Measurements from ENCODE around the gene PPM1L.
A peak's percentile ranks its signal among the peaks of the same experiment; 100 is the strongest.

The PPM1L gene

DNA sequence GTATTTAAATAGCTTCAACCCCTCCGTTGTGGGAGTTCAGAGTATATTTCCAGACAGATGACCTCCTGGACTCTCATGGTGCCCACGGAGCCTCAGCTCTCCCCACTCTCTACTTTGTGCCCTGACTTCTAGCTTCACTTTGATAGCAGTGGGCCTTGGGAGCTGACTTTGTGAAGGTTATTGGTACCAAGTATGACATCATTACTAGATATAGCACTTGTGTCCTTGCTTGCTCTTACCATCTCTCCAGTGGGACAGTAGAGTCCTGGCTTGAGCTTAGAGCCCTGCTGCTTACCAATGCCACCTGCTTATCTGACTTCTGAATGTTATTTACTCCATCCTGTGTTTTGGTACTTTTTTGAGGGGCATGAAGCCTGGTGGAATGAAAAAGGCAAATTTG, 53.4 kb downstream of the PPM1L start:
- DNase-seq = no peak

DNA sequence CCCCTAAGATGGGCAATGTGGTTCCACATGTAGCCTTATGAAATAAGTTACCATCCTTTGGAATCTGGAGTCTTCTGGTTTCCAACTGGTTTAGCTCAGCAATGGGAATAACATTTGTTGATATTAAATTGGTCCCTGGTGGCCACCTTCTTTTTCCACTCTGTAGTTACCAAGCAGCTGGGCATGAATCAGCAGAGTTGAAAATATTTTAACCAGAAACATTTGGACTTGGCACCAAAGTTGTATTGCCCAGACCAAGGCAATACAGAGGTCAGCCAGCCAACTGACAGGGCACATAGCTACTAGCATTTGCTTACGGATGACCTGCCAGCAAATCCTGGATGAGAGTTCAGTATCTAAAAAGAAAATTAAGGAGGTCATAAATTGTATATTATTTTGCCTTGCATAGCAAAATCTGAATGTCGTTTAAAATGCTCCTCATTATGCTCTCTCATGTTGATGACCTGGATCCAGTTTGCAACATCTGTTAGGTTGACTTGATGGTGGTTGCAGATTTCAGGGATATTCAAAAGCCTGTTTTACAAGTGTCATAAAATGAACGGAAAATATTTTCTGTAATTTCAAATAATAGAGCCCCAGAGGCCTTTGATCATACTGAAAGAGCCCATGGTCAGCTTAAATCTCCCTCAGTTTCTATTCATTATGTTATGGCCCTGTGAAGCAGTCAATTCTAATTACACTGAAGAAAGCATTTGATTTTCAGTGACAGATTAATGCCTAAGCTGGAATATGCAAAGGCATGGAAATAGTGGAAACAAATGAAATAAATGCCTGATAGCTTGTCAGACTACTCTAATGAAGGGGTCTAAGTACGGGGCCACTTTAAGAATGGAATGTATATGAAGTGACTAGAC, 54.6 kb downstream of the PPM1L start:
- DNase-seq = no peak

DNA sequence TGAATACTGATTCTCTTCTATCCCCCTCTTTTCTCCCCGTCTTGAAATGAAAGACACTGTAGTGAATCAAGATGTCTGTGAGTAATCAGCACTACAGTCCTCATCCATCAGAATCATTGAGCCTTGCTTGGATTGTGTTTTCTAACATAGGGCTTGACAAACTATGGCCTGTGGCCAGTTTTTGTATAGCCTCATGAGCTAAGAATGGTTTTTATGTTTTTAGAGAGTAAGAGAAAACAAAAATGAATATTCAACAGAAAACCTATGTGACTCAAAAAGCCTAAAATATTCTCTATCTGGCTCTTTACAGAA, 55.2 kb downstream of the PPM1L start:
- no peak for DNase-seq

DNA sequence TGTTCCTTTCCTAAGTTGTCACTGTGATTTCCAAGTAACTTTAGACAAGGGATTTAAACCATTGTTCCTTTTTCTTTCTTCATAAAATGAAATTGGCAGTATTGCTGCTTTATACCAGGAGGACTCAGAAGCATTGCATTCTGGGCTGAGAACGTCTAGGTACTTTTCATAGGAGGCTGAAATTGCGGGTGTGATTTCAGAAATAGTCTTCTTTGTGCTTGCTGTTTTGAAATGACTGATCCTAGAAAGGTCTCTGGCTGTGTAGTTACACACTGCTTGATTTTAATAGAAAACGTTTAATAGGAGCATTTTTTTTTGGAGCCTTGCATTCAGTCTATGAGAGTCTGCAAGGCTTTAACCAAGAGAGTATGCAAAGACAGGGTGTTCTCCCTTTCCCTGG, 56.3 kb downstream of the PPM1L start:
- DNase-seq = no peak

DNA sequence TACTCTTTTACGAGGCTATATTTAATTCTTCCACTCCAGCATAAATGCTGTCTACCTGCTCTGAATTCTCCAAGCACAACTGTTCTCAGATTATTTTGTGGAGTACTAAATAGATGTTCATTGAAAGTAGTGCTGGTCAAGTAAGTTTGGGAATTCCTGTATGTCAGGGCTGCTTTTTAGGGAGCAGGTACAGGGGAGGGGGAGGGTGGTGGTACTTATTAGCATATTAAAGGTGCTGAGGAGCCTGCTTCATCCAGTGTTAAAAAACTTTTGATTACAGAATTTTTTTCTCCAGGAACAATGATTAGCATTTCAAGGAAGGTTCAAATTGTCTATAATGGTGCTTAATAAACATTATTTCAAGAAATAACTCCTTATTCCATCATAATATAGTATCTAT, 59.2 kb downstream of the PPM1L start:
- no peak for DNase-seq

DNA sequence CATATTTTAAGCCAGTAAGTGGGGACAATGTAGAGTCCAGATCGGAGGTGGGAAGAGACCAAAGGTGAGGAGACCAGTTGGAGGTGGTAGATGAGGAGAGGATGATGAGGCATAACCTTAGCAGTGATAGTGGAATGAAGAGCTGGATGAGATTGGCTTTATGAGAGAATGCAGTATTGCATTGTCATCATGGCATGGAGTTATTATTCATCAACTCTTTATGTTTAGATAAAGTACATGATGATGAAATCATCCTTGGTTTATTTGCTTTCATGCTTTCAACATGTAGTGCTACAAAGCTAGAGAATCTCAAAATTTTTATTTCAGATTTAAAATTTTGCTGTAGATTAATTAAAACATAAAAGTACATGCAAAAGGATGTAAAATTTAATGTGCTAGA, 64.0 kb downstream of the PPM1L start:
- no peak for DNase-seq

DNA sequence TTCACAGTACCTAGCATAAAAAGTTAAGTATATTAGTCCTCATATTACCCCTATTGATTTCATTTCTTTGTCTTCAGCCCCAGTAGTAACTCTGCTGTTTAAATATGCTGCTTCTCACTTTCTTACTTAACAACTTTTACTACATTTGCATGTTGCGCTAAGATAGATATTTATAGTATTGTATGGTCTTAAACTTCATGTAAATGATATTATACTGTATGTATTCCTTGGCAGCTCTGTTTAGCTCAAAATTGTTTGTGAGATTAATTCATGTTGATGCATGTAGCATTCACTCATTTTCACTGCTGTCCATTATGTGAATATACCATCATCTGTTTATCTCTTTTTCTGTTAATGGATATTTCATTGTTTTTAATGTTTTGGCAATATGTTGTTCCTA, 64.4 kb downstream of the PPM1L start:
- DNase-seq = no peak

DNA sequence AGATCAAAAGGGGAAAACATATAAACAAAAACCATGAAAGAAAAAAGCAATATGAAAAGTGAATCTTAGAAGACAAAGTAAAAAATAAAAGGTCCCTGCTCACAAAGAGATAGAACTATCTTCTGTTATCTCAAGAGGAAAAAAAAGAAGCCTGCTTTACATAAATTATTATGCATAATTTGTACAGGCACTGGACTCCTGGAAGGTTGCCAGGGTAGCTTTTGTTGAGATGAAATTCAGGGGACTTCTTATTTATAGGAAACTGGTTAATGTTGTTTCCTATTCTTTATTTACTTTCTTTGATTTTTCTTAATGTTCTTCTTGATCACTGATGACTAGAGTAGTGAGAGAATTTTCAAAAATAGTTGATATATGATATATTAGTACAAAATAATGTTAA, 66.9 kb downstream of the PPM1L start:
- no peak for DNase-seq

DNA sequence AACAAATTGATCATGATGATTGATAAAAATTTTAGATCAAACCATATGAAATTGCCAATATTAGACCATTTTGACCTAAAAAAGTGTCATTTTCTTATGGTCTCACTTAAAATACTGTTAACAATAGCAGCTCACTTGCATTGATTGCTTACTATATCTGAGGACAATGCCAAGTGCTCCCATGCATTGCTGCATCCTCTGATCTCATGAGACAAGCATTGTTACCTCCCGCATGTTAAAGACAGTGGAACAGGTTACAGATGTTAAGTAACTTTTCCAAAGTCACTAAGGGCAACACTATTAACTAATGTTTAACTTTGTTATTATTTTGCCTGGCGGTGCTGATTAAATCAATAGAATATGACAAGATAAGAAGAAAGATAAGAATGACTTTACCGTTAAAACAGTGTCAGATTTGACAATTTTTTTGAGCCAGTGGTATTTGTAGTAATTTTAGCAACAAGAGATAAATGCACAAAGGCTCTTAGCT, 69.3 kb downstream of the PPM1L start:
- no peak for DNase-seq

DNA sequence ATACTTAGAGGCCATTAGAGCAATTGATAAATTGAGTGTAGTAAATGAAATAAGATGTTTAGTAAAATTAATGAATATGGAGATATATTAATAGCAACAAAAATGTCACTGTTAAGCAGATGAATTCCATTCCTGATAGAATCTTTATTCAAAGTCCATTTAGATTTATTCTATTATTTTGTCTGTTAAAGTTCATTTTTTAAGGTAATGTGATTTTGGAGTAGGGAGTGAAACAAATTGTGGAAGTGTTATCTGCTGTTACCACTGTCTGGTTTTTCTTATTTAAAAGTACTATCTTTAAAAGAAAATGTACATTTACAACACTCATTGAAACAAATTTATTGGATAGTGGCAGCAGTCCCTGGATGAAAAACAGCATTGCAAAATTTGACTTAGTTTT, 70.4 kb downstream of the PPM1L start:
- DNase-seq = no peak

DNA sequence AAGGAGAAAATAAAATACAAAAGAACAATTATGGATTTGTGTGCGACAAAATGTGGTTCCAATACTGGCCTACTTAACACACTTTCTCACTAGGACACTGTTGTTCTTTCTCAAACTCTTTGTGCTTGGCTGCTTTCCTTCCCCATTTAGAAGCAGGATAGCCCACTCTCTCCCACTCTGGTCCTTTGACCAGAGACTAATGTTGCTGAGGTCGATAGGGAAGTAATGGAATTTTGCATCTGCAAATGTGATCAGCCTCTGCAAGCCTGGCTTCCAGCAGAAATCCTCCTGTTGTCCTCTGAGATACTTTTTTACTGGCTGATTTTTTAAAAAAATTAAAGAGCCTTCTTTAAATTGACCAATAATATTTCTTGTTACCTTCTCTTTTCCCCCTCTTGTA, 71.0 kb downstream of the PPM1L start:
- DNase-seq = peak; percentile 26 to 50 (median 44)

DNA sequence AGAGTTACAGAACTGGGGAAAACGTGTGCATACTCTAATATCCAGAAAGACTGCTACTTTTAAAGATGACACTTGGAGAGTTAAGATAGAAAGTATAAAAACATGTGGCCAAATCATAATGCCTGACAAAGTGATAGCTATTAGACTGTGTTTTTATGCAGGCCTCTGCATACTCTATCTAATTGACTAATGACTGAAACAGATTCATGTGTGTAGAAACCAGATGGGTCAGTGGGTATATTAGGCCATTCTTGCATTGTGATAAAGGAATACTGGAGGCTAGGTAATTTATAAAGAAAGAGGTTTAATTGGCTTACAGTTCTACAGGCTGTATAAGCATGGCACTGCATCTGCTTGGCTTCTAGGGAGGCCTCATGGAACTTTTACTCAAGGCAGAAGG, 71.5 kb downstream of the PPM1L start:
- no peak for DNase-seq

DNA sequence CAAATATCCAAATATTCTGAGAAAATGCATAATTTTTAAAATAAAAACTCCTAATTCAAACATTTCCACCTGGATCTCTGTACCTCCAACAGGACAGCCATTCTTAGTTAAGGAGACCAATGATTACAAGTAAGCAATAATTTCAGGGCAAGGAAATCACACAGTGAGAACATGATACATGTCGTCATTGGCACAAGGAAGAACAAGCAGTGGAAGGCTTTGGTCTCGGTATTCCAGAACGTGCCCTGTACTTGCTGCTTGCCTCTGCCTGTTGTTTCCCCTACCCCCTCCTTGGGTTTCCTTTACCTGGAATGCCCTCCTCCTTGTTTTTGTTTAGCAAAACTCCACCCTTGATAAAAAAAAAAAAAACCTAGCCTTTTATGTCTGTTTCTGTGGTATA, 72.8 kb downstream of the PPM1L start:
- DNase-seq = no peak

DNA sequence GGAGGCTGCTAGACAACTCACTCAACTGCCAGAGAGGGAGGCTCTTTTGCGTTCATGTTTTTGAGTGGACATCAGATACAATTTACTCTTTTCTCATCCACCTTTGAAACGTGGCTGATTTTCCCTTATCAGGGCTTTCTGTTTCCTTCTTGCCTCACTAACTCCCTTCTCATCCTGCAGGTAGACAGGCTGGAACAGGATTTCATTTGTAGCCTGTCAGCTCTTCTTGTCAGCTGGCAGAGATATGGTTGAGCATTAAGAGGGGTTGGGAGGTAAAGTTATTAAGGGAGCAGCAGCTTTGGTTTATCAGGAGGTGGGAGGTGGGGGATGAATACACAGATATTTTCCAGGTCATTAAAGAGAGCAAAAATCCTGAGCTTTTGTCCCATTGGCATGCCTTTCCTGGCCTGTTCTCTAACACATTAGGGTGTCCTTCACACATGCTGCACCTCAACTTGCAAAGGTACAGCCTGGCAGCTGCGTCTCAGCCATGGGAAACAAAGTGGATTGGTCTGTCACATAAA, 73.5 kb downstream of the PPM1L start:
- no peak for DNase-seq

DNA sequence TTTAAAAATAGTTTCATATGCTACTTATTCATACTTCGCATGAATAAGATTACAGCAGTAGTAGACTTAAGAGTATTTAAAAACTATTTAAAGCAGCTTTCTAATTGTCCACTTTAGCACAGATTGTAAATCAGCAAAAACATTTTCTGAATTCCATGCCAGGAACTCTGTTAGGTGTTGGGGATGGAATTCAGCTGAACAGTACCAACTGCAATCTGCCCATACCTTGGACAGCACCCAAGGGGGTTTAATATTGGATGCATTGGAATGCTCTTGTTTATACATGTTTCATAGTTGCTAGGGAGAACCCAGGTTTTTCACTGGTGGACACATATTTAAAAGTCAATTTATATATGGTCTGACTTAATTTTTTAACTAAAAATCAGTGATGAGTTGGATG, 74.8 kb downstream of the PPM1L start:
- no peak for DNase-seq

DNA sequence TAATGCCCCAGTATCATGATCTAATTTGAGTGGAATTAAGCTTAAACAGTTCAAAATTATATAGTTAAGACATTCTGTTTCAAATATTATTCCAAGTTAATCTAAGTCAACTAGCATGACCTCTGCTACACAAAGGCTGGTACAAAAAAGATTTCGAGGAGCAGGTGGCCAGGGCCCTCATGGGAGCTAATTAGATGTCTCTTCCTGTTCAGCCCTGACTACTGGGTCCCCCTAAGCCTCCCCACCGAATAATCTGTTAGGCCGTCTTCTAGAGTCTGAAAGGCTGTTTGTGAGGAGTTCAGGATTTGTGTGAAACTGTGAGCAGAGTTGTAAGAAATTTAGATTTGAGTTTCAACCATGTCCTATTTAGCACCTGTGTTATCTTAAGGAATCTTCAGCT, 75.4 kb downstream of the PPM1L start:
- DNase-seq = no peak

DNA sequence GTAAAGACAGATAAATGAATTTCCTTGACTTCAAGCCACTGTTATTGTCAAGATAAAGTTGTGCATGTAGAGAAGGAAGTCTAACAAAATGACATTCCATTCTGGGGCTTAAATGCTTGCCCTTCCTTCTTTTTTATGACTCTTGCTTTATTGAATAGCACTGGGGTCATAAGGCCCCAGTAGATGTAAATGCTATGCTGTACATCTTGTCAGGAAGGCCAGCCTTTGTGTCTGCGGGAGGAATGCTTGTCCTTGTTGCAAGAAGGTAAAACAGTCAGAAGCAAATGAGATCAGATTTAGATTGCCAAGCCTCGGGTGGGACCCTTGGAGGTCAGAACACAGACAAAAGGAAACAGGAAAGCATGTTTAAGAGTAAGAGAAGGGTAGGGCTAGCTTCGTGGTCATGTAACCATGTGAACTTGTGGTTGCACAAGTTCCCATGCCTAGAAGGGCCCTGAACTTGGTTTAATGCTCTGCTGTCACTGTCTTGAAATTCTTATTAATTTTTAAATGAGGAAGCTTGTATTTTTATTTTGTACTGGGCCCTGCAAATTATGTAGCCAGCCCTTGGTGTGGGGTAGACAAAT, 81.5 kb downstream of the PPM1L start:
- DNase-seq = peak; percentile 42 to 75 (median 58)

DNA sequence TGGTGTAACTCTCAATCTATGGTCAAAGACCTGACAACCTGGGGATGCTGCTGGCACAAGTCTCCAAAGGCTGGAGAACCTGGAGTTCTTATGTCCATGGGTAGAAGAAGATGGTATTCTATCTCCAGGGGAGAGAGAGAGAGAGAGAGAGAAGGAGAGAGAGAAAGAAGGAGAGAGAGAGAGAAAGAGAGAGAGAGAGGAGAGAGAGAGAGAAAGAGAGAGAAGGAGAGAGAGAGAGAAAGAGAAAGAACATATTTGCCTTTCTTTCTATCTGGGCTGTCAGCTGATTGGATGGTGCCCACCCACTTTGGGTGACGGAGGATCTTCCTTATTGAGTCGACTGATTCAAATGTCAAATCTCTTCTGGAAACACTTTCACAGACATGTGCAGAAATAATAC, 84.6 kb downstream of the PPM1L start:
- DNase-seq = no peak

DNA sequence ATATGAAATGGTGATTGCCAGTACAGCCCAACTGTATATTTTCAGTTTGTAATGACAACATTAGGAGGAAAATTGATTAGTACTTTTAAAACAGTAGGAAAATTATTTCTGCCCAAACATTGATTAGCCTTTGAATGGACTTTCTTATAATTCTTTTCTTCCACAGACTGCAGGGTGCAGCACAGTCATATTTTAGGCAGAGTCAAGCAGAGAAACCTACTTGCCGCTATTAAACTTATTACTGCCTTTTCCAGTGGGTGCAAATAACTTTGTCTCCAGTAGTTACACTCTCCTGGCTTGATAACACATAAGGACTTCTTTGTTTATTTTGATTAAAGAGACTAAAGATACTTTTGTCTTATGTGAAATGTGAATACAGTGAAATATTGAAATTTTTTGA, 85.4 kb downstream of the PPM1L start:
- no peak for DNase-seq

DNA sequence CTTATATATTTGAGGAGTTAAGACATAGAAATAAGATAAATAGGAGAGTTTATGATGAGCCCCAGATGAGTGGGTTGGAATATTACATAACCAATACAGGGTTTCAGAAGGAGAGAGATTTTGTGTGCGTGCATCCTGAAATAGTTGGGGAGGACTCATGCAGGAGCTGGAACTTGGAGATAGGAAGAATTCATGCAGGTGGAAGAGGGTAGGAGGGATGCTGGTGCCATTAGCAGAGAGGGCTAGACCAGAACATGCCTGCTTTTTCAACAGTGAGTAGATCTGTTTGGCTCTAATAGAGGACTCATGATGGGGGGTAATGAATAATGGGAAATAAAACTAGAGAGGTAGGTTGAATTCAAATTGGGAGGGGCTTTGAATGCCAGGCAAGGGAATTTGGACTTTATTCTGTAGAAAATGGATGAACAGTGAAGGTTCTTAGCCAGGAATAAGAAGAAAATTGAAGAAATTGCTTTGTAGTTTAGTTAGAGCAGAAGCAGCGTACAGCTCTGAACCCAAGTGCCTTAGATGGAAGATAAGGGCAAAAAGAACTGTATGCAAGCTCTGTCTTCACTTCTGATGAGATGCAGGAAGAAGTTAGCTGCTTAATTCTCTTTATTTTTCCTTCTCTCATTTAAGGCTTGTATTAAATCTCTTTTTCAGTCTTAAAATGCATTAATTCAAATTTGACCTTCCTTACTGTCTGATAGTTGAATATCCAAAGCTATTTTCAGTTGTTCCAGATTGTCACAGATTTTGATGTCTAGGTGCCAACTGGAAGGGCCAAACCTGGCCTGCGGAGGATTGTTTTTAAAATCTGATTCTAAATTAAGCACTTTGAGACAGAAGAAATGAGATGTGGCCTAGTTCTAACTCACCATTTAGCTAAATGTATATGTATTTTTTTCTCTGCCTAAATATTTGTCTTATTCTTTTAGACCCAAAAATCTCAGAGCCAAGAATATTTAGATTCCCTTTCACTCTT, 86.3 kb downstream of the PPM1L start:
- DNase-seq = no peak

DNA sequence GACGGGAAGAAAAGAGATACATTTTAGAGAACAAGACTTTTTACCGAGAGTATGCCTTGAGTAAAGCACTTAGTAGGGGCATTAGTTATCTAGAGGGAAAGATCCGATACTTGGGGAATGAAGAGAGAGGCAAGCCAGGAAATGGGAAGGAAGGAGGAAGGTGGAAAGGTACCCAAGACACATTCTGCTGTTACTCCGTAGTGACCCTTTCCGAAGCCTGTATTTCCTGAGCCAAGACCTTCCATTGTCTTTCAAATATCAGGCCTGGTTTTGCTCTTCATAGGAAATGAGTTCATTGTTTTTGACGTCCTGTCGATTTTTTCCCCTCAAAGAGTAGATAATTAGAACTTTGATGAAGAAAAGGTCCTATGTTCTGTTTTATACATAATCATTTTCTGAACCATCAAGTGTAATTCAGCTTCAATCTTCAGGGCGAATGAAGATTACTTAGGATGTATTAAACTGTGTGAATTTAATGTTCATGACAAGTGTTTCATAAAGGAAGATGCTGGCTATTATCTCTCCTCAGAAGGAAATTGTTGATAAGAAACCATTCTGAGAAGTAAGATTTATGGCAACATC, 95.7 kb downstream of the PPM1L start:
- no peak for DNase-seq

DNA sequence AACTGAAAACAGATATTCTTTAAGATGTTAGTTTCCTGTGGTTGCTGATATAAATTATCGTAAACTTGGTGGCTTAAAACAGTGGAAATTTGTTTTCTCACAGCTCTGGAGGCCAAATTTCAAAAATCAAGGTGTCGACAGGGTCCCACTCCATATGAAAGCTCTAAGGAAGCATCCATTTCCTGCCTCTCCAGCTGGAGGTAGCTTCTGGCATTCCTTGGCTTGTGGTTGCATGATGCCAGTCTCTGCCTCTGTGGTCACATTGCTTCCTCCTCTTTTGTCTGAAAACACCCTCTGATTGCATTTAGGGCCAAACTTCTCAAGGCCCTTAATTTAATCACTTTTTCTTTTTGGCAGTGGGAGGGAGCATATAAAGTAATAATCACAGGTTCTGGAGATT, 96.8 kb downstream of the PPM1L start:
- no peak for DNase-seq

DNA sequence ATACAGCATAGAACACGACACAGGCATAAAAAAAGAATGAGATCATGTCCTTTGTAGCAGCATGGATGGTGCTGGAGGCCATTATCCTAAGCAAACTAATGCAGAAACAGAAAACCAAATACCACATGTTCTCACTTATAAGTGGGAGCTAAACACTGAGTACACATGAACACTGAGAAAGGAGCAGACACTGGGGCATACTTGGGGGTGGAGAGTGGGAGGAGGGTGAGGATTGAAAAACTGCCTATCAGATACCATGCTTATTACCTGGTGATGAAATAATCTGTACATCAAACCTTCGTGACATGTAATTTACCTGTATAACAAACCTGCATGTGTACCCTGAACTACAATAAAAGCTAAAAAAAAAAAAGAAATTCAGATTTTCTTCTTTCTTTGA, 100.4 kb downstream of the PPM1L start:
- no peak for DNase-seq
